Fibroblast of skin of abdomen (primary cell): Measurements from ENCODE around the gene TUBA3D. TPM values are rescaled to one million over a fixed set of nuclear protein-coding genes. Genes with fewer than 3 reads are reported as not detected.
"Not testable (repeated sequence)": the region's sequence is repeated elsewhere in the genome, so short reads cannot be mapped to it uniquely, and the experiment has no call there.

ENCODE experiments used
- DNase-seq: peaks from one replicate; pipeline ENCODE4 v3.0.0-alpha.2; 2013
- polyA plus RNA-seq, 2 experiments: library from polyadenylated mRNA; unstranded; fragments of 120-200 nt; gene quantifications; one replicate each; pipeline ENCODE4 v1.2.1, GENCODE V29; 2013; ENCODE audit not compliant: insufficient read length in 2 of 2

TUBA3D gene
- polyA plus RNA-seq (2013, experiment 1 of 2; ENCODE audit: insufficient read length), result 0.24 TPM
- polyA plus RNA-seq (2013, experiment 2 of 2; ENCODE audit: insufficient read length), result 0.53 TPM

DNA sequence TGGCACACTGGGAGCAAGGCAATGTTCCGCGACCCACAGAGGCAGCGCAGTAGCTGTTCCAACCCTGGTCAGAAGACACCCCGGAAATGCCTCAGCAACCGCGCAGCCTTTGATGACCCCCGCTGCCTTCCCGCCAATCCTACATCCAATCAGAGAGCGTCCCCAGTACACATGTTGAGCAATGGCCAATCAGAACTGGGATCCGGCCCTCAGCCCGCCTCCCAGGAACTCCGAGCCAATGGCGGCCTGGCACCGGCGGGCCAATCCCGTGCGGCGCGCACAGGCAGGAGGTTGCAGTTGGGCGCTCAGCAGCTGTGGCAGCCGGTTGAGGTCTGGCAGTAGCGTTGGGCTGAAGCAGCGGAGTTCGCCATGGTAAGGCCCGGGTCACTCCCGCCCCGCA, at the start of gene TUBA3D:
Gene TUBA3D (plus strand): TSS at position 289 of the 400 bp plus-strand sequence. CDS start 81 bp downstream, at position 370.
- DNase-seq, result no peak

DNA sequence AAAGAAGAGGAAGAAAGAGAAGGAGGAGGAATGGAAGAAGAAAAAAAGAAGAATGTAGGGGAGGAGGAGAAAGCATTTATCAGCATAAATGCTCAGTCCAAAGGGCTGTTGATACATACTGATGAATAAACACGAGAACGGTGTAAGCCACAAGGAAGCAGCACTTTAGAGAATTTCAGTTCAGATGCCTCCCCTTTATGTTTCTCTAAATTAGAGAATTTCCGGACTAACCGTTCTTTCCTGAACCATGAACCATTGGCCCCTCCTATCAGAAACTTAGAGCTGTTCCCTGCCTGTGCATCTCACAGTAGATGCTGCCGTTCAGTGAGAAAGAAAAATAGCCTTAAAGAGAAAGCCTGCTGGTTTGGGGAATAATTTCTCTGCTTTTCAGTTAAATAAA, 49.2 kb upstream of the TUBA3D start:
- DNase-seq, result no peak

DNA sequence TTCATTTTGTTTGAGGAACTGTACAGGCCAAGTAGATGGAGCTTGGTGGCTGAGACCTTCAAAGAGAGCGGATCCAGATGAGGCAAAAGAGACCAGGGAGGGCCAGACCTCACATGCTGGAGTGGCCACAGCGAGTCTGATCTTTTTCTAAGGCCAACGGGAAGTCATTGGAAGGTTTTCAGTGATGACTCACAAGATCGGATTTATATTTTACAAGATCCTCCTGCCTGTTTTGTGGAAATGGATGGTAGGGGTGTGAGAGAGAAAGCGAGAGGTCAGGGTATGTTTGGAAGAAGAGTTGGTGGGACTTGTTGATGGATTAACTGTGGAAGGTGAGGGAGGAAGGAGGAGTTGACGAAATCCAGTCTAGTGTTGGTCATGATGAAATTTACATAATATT, 44.6 kb upstream of the TUBA3D start:
- peak; percentile 6 for DNase-seq

DNA sequence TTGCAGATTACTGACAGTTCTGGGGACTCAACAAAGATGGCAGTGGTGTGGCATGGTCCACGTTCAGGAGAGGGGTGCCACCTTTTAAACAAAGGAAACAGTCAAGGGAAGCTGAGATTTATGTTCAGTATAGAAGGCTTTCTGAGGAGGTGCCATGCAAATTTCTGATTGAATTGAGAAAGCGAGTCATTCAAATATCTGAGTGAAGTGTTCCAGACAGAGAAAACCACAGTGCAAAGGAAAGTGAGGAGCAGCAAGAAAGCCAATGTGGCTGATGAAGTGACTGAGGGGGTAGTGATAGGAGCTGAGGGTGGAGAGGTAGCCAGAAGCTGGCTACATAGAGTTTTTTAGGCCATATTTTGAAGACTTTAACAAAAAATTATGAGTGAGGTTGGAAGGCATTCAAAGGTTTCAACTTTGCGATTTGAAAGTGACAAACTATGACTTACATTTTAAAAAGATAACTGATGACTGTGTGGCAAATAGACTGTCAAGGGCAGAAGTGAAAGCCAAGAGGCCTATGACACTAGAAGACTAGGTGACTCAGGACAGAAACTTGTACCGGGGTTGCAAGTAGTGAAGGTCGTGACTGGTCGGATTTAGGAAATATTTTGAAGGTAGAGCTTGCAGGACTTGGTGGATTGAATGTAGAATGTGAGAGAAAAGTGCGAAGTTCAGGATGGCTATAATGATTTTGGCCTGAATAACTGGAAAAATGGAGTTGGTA, 35.0 kb upstream of the TUBA3D start:
- DNase-seq, result not testable (repeated sequence)

DNA sequence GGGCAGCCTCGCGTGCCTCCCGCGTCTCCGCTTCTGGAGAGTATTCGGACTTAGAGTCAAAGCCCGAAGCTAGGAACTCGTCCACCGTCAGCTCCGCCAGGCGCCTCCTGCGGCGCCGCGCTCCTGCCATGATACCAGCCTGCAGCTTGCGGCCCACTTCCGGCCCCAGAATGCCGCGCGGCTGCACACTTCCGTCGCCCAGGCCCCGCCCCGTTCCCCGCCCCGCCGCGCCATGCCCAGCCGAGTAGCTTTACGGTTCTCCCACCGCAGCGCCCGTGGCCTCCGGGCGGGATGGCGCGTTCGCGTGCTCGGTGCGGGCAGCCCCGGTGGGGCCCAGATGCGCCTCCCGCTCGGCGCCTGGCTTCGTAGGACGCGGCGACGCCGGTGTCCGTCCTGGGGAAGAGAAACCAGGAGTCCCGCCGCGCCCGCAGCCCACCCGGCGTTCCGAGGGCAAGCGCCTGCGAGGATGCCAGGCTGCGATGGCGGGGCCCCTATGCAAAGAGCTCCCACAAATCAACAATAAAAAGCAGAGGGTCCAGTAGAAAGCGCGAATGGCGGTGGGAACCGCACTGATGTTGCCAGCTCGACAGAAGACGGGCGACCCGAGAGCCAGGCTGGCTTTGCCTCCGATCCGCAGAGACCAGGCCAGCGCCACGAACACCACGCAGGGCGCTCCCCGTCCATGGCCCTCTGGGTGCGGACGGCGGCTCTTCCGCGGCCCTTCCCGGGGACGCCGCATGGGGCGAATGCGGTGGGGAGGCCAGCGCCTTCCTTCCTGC, 31.0 kb upstream of the TUBA3D start:
- not testable (repeated sequence) for DNase-seq

DNA sequence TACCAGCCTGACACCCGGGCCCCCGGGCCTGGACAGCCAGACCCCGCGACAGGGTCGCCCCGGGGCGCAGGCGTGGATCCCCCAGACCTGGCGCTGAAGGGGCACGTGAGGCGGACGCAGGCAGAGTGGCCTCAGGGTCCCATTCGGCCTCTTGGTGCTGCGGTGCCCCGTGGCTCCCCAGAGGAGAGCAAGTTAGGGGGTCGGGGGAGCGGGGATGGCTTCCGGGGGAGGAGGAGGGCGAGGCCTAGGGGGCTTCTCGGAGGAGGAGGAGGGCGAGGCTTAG, 30.5 kb upstream of the TUBA3D start:
- not testable (repeated sequence) for DNase-seq

DNA sequence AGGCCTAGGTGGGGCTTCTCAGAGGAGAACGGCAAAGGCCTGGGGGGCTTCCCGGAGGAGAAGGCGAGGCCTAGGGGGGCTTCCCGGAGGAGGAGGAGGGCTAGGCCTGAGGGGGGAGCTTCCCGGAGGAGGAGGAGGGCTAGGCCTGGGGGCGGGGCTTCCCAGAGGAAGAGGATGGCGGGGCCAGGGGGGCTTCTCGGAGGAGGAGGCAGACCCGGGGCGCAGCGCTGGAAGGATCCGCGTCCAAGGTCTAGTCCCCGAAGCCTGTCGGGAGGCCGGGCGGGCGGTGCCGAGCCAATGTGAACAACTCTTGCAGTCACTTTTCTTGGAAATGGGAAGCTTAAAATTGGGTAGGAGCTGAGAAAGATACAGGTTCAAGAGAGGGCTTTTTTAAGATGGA, 30.0 kb upstream of the TUBA3D start:
- no peak for DNase-seq

DNA sequence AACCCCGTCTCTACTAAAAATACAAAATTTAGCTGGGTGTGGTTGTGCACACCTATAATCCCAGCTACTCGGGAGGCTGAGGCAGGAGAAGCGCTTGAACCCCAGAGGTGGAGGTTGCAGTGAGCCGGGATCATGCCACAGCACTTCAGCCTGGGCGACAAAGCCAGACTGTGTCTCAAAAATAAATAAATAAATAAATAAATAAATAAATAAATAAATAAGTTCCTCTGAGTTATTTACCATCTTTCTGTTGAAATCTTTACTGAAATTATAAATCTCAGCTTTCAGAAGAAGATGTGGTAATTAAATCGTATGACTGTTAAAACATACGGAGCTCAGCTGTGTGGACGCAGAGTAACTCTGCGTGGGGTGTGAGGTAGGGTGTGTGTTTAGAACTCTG, 27.9 kb upstream of the TUBA3D start:
- DNase-seq, result not testable (repeated sequence)

DNA sequence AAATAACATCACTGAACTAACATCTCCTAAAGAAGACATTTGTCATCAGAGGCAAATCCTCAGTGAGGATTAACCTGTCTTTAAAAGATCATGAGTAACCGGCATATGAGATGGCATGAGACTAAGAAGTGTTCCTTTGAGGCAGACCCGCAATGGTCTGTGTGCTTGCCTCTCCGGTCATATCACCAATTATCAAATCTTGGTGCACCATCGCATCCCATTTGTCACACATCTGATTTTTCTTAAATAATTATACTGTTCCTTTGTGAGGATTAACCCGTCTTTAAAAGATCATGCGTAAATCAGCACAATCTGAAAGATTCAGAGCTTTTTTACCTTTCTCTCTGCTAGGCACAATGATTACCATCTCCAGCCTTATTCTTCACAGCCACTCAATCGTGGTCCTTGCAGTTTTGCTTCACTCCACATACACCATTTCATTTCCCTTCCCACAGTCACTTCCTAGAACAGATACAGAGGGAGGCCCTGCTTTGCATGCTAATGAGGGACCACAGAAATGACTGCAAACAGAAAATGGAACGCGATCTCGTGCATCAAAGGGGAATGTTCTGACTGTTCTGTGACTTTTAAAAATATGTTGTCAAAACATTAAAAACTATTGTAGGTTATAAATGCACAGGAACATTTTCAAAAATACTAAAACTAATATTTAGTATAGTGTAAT, 24.5 kb upstream of the TUBA3D start:
- DNase-seq, result not testable (repeated sequence)

DNA sequence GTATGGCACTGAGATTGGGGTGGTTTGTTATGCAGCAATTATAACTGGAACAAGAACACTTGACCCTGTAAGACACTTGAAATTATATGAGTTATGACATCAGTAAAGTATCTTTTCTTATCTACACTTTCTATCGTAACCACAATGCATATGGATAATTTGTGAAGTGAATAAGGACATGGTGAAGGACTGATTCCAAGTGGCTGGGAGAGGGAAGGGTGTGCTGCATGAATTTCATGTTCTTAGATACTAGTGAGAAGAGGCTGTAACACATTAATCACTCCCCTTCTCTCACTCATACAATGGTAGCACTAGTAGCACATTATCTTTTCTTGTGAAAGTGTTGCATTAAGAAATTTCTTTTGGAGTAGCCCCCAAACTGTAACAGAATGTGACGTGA, 21.0 kb upstream of the TUBA3D start:
- not testable (repeated sequence) for DNase-seq

DNA sequence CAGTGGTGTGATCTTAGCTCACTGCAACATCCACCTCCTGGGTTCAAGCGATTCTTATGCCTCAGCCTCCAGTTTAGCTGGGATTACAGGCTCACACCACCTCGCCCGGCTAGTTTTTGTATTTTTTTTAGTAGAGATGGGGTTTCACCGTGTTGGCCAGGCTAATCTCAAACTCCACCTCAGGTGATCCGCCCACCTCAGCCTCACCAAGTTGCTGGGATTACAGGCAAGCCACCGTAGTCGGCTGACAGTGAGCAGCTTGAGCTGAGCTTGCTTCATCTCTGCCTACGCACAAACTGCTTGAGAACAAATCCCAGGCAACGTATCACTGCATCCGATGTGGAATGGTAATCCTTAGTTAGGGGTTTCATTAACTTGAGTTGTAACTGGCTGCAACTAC, 8.2 kb upstream of the TUBA3D start:
- DNase-seq, result not testable (repeated sequence)

DNA sequence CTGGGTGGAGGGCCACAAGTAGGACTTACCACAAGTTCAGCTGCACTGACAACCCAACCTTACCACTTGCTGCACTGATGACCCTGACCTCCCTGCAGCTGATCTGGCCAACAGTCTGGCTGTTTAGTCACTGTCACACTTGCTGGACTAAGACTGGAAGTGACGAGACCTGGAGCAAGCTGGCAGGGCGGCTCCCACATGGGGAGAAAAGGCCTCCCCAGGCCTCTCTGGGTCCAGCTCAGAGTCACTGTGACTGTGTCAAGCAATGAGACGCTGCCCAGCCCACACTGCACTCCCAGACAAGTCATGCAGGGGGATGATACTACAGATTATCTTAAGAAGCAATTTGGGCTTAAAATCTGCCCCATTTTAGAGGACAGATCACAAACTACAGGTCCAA, 5.0 kb upstream of the TUBA3D start:
- DNase-seq, result not testable (repeated sequence)

DNA sequence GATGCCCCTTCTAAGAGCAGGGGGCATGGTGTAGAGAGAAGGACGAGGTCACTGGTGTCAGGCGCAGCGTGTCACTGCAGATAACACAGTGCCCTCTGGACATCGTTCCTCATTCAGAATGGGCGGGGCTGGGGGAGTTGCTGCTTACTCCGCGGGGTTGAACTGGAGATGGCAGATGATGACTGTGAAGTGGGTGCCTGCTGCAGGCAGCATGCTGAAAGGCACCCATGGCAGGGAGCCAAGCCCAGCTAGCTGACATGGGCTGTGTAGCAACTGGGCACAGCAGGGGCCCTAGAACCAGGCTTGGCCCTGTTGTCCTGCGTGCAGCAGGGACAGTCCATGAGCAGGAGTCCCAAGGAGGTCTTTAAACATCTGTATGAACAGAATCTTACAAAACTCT, 4.3 kb upstream of the TUBA3D start:
- not testable (repeated sequence) for DNase-seq

DNA sequence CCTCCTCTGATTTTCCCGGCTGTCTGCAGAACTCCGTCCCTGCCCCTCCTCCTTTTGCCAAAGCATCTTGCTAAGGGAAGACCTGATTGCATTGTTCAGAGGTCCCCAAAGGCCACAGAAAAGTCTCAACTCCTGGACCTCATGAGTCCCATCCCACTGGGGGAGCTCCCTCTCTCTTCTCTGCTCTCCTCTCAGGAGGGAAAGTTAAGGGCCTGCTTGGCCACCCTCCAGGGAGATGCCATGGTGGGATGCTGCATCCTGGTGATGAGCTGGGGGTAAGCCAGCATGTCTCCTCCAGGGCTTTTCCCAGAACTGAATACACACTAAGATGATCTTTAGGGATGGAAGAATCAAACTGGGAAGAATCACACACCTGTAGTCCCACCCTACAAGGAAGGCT, 2.7 kb upstream of the TUBA3D start:
- not testable (repeated sequence) for DNase-seq

DNA sequence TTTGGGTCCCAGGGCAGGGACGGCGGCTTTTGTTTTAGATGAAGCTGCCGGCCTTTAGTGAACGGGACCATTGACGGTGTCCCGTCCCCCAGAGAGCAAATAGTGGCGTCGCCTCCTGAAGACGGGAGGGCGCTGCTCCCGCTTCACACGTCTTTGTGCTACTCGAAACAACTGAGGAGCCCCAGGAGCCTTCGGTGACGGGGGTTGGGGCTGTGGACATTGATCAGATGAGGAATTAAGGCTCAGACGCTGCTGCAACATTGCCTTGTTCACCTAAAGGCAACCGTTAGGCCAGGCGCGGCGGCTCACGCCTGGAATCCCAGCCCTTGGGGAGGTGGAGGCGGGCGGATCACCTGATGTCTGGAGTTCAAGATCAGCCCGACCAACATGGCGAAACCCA, 444 bp downstream of the TUBA3D start:
- DNase-seq, result not testable (repeated sequence)

DNA sequence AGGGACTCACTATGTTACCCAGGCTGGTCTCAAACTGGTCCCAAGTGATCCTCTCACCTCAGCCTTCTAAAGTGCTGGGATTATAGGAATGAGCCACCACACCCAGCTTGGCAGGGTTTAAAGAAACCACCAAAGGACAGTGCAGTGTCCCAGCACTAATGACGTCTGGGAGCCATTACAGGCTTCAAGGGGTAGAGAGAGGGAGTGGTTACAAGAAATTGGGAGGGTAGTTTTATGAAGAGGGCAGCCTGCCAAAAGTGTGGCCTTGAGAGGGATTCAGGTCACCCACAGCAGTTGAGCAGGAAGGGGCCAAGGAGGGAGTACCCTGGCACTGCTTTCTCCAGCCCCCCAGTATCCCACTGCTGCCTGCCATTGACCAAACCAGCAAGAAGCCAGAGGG, 1.3 kb downstream of the TUBA3D start:
- DNase-seq, result not testable (repeated sequence)

DNA sequence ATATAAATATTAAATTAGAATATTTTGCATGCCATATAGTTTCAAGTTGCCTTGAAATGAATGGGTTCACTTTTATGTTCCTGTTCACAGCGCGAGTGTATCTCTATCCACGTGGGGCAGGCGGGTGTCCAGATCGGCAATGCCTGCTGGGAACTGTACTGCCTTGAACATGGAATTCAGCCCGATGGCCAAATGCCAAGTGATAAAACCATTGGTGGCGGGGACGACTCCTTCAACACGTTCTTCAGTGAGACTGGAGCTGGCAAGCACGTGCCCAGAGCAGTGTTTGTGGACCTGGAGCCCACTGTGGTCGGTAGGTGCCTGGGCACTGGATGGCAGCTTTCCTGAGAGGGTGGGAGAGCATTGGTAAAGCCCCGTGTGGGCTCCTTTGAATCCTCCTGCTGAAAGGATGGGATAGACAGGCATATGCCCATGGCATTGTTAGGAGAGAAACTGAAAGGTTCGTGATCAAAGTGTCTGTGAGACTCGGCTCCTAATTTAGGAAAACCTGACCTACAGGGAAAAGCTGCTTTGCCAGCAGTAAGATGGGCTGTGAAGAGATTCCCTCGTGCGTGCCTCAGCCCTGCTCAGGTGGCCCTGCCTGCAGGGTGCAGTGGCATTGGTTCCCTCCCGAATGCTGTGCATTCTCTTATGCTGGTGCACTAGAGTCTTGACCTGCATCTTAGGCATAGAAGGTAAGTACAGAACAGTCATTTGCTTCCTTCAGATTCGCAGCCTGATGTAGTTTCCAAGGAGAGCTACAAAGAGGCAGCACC, 2.3 kb downstream of the TUBA3D start:
- DNase-seq, result not testable (repeated sequence)

DNA sequence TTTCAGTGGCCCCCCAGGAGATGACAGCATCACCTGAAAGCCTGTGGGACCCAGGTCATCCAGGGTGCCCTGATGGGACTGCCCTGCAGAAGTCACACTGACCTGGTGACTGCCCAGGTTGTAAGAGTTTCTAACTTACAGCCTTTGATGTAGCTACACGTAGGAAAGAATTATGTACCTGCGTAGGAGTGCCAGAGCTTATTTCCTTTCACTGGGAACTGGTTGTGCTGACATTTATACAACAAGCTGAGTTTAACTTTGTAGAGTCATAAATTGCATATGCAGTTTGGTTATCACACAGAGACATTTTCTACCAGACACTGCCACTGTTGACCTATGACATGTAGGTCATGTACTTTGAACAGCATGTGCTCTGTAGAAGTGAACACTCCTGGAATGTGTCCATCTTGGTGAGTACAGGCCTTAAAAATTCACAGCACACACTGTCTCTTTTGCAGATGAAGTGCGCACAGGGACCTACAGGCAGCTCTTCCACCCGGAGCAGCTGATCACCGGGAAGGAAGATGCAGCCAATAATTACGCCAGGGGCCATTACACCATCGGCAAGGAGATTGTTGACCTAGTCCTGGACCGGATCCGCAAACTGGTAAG, 3.0 kb downstream of the TUBA3D start:
- DNase-seq, result not testable (repeated sequence)

DNA sequence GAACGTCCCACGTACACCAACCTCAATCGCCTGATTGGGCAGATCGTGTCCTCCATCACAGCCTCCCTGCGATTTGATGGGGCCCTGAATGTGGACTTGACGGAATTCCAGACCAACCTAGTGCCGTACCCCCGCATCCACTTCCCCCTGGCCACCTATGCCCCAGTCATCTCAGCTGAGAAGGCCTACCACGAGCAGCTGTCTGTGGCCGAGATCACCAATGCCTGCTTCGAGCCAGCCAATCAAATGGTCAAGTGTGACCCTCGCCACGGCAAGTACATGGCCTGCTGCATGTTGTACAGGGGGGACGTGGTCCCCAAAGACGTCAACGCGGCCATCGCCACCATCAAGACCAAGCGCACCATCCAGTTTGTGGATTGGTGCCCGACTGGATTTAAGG, 4.4 kb downstream of the TUBA3D start:
- not testable (repeated sequence) for DNase-seq

DNA sequence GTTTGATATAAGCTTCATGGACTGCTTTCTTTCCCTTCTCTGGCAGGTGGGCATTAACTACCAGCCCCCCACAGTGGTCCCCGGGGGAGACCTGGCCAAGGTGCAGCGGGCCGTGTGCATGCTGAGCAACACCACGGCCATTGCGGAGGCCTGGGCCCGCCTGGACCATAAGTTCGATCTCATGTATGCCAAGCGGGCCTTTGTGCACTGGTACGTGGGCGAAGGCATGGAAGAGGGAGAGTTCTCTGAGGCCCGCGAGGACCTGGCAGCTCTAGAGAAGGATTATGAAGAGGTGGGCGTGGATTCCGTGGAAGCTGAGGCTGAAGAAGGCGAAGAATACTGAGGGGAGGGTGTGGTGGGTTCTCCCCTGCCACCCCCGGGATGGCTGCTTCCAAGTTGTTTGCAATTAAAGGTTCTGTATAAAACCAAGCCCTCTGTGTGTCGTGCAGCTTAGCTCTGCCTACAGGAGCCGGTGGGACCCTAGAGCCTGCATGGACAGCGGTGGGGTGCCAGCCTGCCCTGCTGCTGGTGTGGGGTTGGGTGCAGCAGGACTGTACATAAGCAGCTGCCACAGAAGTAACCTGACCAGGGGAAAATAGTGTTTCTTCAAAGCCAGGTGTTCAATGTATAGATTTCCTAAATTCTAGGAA, 6.7 kb downstream of the TUBA3D start:
- not testable (repeated sequence) for DNase-seq
